HepG2 (cell line): ENCODE data around the gene NOTUM. TPM values are rescaled to one million over a fixed set of nuclear protein-coding genes. Genes with fewer than 3 reads are reported as not detected.

Source experiments
- ATAD3A ChIP-seq: sonication (generic); formaldehyde crosslinking; IDR thresholded peaks from 2 replicates; pipeline ENCODE4 v1.4.0; 2020; ENCODE audit warnings: missing genetic modification reagents
- CHD4 ChIP-seq: fragments of 200-600 bp; sonication (generic); IDR thresholded peaks from 2 replicates; pipeline ENCODE4 v1.7.0; 2017; ENCODE audit warnings: mild to moderate bottlenecking, low read length, borderline replicate concordance
- FOXM1 ChIP-seq: sonication (generic); formaldehyde crosslinking; IDR thresholded peaks from 2 replicates; pipeline ENCODE4 v1.5.0; 2020; ENCODE audit warnings: missing genetic modification reagents
- GABPA ChIP-seq, 2 experiments: IDR thresholded peaks; 2 replicates each; pipeline ENCODE4 v1.6.1; 2011 to 2016; ENCODE audit warnings: low read depth in 2 of 2, low read length in 1 of 2, missing biosample characterization in 1 of 2, missing genetic modification characterization in 1 of 2
- KDM2A ChIP-seq: sonication (generic); formaldehyde crosslinking; IDR thresholded peaks from 2 replicates; pipeline ENCODE4 v1.4.0; 2020; ENCODE audit warnings: low read depth, missing genetic modification reagents, borderline replicate concordance
- MAFK ChIP-seq, 2 experiments: IDR thresholded peaks in 1 of 2; conservative IDR thresholded peaks in 1 of 2; 2 replicates each; pipeline ENCODE4 v1.6.1; 2011; ENCODE audit warnings: improper control_type of control experiment in 2 of 2, low read length in 2 of 2
- MIER2 ChIP-seq: IDR thresholded peaks from 2 replicates; pipeline ENCODE4 v1.6.1; 2016; ENCODE audit warnings: missing biosample characterization, missing genetic modification reagents
- RBM22 ChIP-seq: fragments of 200-400 bp; formaldehyde crosslinking; optimal IDR thresholded peaks from 2 replicates; pipeline ENCODE3; 2017; ENCODE audit warnings: mild to moderate bottlenecking, low read length, moderate library complexity
- RXRB ChIP-seq: IDR thresholded peaks from 2 replicates; pipeline ENCODE4 v1.6.1; 2016; ENCODE audit warnings: borderline replicate concordance, missing genetic modification reagents, missing compliant biosample characterization
- ZNF12 ChIP-seq: sonication (generic); formaldehyde crosslinking; IDR thresholded peaks from 2 replicates; pipeline ENCODE4 v1.5.0; 2020; ENCODE audit warnings: missing genetic modification reagents
- ZNF414 ChIP-seq: sonication (generic); formaldehyde crosslinking; IDR thresholded peaks from 2 replicates; pipeline ENCODE4 v1.5.0; 2020; ENCODE audit warnings: missing genetic modification reagents
- ZNF674 ChIP-seq: sonication (generic); formaldehyde crosslinking; IDR thresholded peaks from 2 replicates; pipeline ENCODE4 v1.5.0; 2020; ENCODE audit warnings: low read depth, mild to moderate bottlenecking, missing genetic modification reagents
- ZNF841 ChIP-seq: sonication (generic); formaldehyde crosslinking; IDR thresholded peaks from 2 replicates; pipeline ENCODE4 v1.8.1; 2023; ENCODE audit warnings: missing genetic modification reagents, borderline replicate concordance
- polyA plus RNA-seq, 8 experiments: library from polyadenylated mRNA; depleted of rRNA in 3 of 8; stranded (reverse) in 7 of 8; unstranded in 1 of 8; fragments of >200 nt; fragmentation: Illumina TruSeq in 4 of 8; extraction: Trizol in 4 of 8; gene quantifications; 2 replicates each; pipeline versions ENCODE4 v1.2.1 to v1.2.3, GENCODE V29; 2011 to 2016; ENCODE audit warnings: low read depth in 4 of 8, missing spikeins in 1 of 8, mixed read lengths in 1 of 8; ENCODE audit not compliant: insufficient read depth in 1 of 8
- total RNA-seq, 5 experiments: library from RNA; depleted of rRNA; stranded (reverse); fragments of >200 nt; fragmentation: Illumina TruSeq; extraction: Trizol; gene quantifications; 2 replicates each; pipeline ENCODE4 v1.2.3, GENCODE V29; 2016; ENCODE audit warnings: low read depth in 1 of 5
- TF ChIP-seq, protein P1 (sequence below): sonication (generic); formaldehyde crosslinking; IDR thresholded peaks from 2 replicates; pipeline ENCODE4 v1.4.0; 2020; ENCODE audit warnings: mild to moderate bottlenecking, missing genetic modification reagents
- TF ChIP-seq, protein P2 (sequence below): sonication (generic); formaldehyde crosslinking; IDR thresholded peaks from 2 replicates; pipeline ENCODE4 v1.9.0; 2022; ENCODE audit warnings: missing genetic modification reagents, mild to moderate bottlenecking, borderline replicate concordance

NOTUM gene
- total and polyA plus RNA-seq, 2 of the 13 experiments (the other 11 are each of a cell fraction or from before 2014, with no cell fraction given): 150 to 160 TPM

DNA sequence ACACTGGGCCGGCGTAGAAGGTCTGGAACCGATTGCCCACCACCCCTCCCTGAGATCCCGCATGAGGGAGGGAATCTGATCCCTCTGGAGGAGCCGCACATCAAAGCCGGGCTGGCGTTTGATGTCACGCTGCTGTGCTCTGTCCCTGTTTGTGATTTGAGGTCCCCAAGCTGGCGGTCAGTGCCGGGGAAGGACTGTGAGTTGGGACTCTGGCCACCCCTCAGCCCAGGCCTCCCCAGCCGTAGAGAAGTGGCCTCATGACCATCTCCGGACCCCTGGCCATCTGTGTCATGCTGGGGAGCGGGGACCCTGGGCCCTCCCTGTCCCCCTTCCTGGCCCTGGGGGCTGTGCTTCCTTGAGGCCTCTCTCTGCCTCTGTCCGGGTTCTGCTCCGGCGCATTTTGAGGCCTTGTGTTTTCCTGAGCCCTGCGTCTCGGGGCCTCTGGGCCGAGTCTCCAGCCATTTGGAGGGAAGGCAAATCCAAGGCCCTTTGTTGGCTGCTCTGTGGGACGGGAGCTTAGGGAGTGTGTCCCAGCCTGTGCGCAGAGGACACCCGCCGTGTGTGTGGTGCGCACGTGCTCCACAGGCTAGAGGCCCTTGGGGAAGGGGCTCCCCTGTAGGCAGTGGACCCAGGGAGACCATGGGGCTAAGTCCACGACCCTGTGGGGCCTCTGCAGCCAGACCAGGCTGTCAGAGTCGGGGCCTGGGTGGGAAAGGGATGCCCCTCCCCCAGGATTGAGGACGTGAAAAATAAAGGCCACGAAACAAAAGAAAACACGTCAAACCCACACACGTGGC lies 31.5 kb upstream of the NOTUM start (continued):
- TF ChIP-seq, protein P1, sequence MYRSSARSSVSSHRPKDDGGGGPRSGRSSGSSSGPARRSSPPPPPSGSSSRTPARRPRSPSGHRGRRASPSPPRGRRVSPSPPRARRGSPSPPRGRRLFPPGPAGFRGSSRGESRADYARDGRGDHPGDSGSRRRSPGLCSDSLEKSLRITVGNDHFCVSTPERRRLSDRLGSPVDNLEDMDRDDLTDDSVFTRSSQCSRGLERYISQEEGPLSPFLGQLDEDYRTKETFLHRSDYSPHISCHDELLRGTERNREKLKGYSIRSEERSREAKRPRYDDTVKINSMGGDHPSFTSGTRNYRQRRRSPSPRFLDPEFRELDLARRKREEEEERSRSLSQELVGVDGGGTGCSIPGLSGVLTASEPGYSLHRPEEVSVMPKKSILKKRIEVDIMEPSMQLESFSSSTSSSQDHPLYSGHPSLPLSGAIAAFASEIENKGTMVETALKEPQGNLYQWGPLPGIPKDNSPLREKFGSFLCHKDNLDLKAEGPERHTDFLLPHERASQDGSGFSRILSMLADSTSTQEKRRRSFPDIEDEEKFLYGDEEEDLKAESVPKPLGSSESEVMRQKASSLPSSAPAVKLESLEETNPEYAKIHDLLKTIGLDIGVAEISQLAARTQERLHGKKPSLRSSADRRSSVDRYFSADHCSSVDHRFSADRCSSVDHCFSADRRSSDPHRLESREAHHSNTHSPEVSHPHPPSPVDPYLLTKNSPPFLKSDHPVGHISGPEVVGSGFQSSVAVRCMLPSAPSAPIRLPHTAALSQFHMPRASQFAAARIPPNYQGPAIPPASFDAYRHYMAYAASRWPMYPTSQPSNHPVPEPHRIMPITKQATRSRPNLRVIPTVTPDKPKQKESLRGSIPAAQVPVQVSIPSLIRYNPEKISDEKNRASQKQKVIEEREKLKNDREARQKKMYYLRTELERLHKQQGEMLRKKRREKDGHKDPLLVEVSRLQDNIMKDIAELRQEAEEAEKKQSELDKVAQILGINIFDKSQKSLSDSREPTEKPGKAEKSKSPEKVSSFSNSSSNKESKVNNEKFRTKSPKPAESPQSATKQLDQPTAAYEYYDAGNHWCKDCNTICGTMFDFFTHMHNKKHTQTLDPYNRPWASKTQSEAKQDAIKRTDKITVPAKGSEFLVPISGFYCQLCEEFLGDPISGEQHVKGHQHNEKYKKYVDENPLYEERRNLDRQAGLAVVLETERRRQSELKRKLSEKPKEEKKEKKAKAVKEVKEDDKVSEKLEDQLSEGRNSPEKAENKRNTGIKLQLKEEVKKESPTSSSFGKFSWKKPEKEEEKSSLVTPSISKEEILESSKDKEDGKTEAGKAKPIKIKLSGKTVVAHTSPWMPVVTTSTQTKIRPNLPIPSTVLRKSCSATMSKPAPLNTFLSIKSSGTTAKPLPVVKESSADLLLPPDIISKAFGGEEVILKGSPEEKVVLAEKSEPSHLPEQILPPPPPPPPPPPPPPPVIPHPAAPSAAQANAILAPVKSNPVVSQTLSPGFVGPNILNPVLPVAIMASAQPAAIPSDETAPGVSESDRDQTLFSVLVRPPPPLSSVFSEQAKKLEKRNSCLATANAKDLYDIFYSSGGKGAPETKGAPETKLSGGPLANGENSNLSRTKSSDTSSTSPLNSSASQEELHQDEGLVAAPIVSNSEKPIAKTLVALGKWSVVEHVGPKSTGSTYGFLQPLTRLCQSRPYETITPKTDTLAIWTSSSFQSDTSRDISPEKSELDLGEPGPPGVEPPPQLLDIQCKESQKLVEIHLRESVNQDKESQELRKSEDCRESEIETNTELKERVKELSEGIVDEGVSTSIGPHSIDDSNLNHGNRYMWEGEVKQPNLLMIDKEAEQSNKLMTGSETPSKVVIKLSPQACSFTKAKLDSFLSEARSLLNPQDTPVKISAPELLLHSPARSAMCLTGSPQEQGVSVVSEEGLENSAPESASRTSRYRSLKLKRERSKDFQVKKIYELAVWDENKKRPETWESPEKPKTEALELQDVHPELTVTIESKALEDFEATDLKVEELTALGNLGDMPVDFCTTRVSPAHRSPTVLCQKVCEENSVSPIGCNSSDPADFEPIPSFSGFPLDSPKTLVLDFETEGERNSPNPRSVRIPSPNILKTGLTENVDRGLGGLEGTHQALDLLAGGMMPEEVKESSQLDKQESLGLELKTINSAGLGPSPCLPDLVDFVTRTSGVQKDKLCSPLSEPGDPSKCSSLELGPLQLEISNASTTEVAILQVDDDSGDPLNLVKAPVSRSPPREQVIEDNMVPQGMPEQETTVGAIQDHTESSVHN: peak; percentile 97
- TF ChIP-seq CHD4 (no peak), FOXM1 (CRISPR knock-in tag) (peak; percentile 55; the same call in 1 of the 2 replicates), MIER2 (CRISPR knock-in tag) (peak; percentile 20; the same call in 1 of the 2 replicates), RBM22 (peak; percentile 49), RXRB (CRISPR knock-in tag) (peak; percentile 92), ZNF674 (no peak), ZNF12 (peak; percentile 68), ZNF841 (CRISPR knock-in tag) (peak; percentile 92; the same call in 1 of the 2 replicates), MAFK (conservative IDR thresholded peaks at IDR 0.05 in 1 of 2, IDR thresholded peaks at IDR 0.05 in 1 of 2; ENCODE audit: low read length in 2 of 2) (no peak), KDM2A (CRISPR knock-in tag) (peak; percentile 80), ATAD3A (no peak), GABPA (IDR thresholded peaks at IDR 0.05; ENCODE audit: low read depth, low read length) (no peak), GABPA (CRISPR knock-in tag; IDR thresholded peaks at IDR 0.05; ENCODE audit: low read depth) (0 out of 2 replicates have a peak, but pooled peaks have one; percentile 7), ZNF414 (0 out of 2 replicates have a peak, but pooled peaks have one; percentile 22)
- TF ChIP-seq, protein P2, sequence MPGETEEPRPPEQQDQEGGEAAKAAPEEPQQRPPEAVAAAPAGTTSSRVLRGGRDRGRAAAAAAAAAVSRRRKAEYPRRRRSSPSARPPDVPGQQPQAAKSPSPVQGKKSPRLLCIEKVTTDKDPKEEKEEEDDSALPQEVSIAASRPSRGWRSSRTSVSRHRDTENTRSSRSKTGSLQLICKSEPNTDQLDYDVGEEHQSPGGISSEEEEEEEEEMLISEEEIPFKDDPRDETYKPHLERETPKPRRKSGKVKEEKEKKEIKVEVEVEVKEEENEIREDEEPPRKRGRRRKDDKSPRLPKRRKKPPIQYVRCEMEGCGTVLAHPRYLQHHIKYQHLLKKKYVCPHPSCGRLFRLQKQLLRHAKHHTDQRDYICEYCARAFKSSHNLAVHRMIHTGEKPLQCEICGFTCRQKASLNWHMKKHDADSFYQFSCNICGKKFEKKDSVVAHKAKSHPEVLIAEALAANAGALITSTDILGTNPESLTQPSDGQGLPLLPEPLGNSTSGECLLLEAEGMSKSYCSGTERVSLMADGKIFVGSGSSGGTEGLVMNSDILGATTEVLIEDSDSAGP (CRISPR knock-in tag): peak; percentile 73
